ENCODE results near the gene SLC2A8.

DNA sequence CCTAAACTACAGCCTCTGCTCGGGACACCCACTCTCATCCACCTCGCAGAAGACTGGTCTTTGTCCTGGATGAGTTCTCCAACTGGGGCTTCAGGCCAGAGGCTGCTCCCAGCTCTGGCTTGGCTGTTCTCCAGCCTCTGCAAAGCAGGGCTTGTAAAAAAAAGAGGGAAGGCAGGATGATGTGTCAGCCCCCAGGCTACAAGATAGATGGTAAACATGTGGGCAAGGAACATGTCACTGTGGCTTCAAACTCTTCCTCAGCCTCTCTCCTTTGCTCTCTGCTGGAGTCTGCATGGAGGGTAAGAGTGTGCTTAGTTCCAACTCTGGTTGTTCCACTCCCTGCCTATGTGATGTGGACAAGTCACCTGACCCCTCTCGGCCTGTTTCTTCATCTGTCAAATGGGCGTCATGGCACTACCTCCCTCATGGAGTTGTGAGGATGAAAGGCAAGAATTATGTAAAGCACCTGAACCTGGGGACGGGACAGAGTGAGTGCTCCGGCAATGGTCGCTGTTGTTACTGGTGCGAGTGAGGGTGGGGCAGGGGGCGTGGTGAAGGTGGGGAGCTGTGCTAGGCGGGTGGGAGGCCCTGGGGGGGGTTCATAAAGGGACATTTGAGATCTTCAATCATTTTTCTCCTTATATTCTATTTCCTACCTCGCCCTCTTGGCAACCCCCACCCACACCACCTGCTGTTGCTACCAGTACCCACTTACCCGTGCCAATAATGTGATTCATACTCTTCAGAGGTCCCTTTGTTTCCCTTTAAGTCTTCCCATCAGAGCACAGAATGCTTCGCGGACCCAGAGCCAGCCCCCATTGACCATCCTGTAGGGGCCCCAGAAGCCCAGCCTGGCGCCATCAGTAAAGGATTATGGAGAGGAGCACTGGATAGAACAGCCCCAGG, 20.4 kb downstream of the SLC2A8 start:
- TF ChIP-seq, protein P1, sequence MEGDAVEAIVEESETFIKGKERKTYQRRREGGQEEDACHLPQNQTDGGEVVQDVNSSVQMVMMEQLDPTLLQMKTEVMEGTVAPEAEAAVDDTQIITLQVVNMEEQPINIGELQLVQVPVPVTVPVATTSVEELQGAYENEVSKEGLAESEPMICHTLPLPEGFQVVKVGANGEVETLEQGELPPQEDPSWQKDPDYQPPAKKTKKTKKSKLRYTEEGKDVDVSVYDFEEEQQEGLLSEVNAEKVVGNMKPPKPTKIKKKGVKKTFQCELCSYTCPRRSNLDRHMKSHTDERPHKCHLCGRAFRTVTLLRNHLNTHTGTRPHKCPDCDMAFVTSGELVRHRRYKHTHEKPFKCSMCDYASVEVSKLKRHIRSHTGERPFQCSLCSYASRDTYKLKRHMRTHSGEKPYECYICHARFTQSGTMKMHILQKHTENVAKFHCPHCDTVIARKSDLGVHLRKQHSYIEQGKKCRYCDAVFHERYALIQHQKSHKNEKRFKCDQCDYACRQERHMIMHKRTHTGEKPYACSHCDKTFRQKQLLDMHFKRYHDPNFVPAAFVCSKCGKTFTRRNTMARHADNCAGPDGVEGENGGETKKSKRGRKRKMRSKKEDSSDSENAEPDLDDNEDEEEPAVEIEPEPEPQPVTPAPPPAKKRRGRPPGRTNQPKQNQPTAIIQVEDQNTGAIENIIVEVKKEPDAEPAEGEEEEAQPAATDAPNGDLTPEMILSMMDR (IDR thresholded peaks at IDR 0.05): no peak
- TF ChIP-seq, protein P2, sequence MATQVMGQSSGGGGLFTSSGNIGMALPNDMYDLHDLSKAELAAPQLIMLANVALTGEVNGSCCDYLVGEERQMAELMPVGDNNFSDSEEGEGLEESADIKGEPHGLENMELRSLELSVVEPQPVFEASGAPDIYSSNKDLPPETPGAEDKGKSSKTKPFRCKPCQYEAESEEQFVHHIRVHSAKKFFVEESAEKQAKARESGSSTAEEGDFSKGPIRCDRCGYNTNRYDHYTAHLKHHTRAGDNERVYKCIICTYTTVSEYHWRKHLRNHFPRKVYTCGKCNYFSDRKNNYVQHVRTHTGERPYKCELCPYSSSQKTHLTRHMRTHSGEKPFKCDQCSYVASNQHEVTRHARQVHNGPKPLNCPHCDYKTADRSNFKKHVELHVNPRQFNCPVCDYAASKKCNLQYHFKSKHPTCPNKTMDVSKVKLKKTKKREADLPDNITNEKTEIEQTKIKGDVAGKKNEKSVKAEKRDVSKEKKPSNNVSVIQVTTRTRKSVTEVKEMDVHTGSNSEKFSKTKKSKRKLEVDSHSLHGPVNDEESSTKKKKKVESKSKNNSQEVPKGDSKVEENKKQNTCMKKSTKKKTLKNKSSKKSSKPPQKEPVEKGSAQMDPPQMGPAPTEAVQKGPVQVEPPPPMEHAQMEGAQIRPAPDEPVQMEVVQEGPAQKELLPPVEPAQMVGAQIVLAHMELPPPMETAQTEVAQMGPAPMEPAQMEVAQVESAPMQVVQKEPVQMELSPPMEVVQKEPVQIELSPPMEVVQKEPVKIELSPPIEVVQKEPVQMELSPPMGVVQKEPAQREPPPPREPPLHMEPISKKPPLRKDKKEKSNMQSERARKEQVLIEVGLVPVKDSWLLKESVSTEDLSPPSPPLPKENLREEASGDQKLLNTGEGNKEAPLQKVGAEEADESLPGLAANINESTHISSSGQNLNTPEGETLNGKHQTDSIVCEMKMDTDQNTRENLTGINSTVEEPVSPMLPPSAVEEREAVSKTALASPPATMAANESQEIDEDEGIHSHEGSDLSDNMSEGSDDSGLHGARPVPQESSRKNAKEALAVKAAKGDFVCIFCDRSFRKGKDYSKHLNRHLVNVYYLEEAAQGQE (IDR thresholded peaks at IDR 0.05; ENCODE audit: insufficient read depth in 1 of 2, low read depth in 2 of 2, low read length in 1 of 2): no peak
- TF ChIP-seq SIN3A (IDR thresholded peaks at IDR 0.05; ENCODE audit: borderline replicate concordance, insufficient read depth, low read depth, low read length) (no peak), POLR2AphosphoS5 (IDR thresholded peaks at IDR 0.05; ENCODE audit: low read depth, low read length) (no peak), TCF7L2 (IDR thresholded peaks at IDR 0.05; ENCODE audit: low read depth, low read length) (no peak)

Data from Panc1 (cell line).